ENCODE results near the gene PLPP4. TPM values are rescaled to one million over a fixed set of nuclear protein-coding genes. Genes with fewer than 3 reads are reported as not detected.

Gene PLPP4
- polyA plus RNA-seq, 3 donors: not detected

GRCh38 chr10:120553911-120554310 lies 96.9 kb downstream of the PLPP4 start:
- no peak for DNase-seq
- 100% methylated on average over 1 of the region's 2 CpGs for WGBS (ENCODE audit: insufficient coverage)
- no peaks in the 10 kb centered on the region for H3K4me1 Mint-ChIP-seq
- H3K27me3 Mint-ChIP-seq (ENCODE audit: low read depth in 3 of 3): peaks cover 0 to 2% (median 0%) of the 10 kb centered on the region in 3 donors
- Histone ChIP-seq H3K4me2 (replicated peaks; ENCODE audit: extremely low read depth, low read length, poor library complexity, severe bottlenecking) (no peak overlapping the region), H3K4me1 (ENCODE audit: control insufficient read depth in 1 of 2, insufficient read depth in 2 of 2, low read length in 2 of 2) (no peaks in the 10 kb centered on the region), H3K79me2 (ENCODE audit: insufficient read depth, low read length) (no peaks in the 10 kb centered on the region), H3K9ac (ENCODE audit: insufficient read depth, low read length, poor library complexity, severe bottlenecking) (no peak overlapping the region), H3K27me3 (ENCODE audit: control insufficient read depth in 2 of 2, insufficient read depth in 2 of 2, low read length in 2 of 2) (no peaks in the 10 kb centered on the region), H3K27ac (ENCODE audit: low read depth in 1 of 2, low read length in 2 of 2) (no peak overlapping the region), H3K4me3 (replicated peaks in 1 of 3; ENCODE audit: low read depth in 2 of 3, low read length in 3 of 3) (no peak overlapping the region), H3K36me3 (replicated peaks in 1 of 2; ENCODE audit: control insufficient read depth in 1 of 2, insufficient read depth in 2 of 2, low read length in 2 of 2) (no peaks in the 10 kb centered on the region), H4K20me1 (ENCODE audit: insufficient read depth, low read length) (no peaks in the 10 kb centered on the region), H2AFZ (ENCODE audit: insufficient read depth, low read depth, low read length, poor library complexity, severe bottlenecking) (no peak overlapping the region), H3K9me3 (replicated peaks in 1 of 2; ENCODE audit: control insufficient read depth in 1 of 2, insufficient read depth in 1 of 2, low read length in 2 of 2) (peaks cover 12 to 15% of the 10 kb centered on the region in 2 donors)
- H3K36me3 Mint-ChIP-seq: no peaks in the 10 kb centered on the region
- H3K4me3 Mint-ChIP-seq: no peak overlapping the region
- TF ChIP-seq, protein P1, sequence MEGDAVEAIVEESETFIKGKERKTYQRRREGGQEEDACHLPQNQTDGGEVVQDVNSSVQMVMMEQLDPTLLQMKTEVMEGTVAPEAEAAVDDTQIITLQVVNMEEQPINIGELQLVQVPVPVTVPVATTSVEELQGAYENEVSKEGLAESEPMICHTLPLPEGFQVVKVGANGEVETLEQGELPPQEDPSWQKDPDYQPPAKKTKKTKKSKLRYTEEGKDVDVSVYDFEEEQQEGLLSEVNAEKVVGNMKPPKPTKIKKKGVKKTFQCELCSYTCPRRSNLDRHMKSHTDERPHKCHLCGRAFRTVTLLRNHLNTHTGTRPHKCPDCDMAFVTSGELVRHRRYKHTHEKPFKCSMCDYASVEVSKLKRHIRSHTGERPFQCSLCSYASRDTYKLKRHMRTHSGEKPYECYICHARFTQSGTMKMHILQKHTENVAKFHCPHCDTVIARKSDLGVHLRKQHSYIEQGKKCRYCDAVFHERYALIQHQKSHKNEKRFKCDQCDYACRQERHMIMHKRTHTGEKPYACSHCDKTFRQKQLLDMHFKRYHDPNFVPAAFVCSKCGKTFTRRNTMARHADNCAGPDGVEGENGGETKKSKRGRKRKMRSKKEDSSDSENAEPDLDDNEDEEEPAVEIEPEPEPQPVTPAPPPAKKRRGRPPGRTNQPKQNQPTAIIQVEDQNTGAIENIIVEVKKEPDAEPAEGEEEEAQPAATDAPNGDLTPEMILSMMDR (IDR thresholded peaks at IDR 0.05): no peak
- intact Hi-C loops (cut with micrococcal nuclease): no loop called here
- peaks cover 4 to 19% (median 15%) of the 10 kb centered on the region in 7 donors for H3K9me3 Mint-ChIP-seq
- no peak overlapping the region for H3K27ac Mint-ChIP-seq

GRCh38 chr10:120555436-120555835 lies 98.4 kb downstream of the PLPP4 start:
- WGBS (ENCODE audit: insufficient coverage): 100% methylated on average over 1 of the region's 4 CpGs
- Histone ChIP-seq H3K27ac (ENCODE audit: low read depth in 1 of 2, low read length in 2 of 2) (no peak overlapping the region), H3K4me1 (ENCODE audit: control insufficient read depth in 1 of 2, insufficient read depth in 2 of 2, low read length in 2 of 2) (no peaks in the 10 kb centered on the region), H3K4me3 (replicated peaks in 1 of 3; ENCODE audit: low read depth in 2 of 3, low read length in 3 of 3) (no peak overlapping the region), H4K20me1 (ENCODE audit: insufficient read depth, low read length) (no peaks in the 10 kb centered on the region), H3K79me2 (ENCODE audit: insufficient read depth, low read length) (no peaks in the 10 kb centered on the region), H2AFZ (ENCODE audit: insufficient read depth, low read depth, low read length, poor library complexity, severe bottlenecking) (no peak overlapping the region), H3K27me3 (ENCODE audit: control insufficient read depth in 2 of 2, insufficient read depth in 2 of 2, low read length in 2 of 2) (no peaks in the 10 kb centered on the region), H3K4me2 (replicated peaks; ENCODE audit: extremely low read depth, low read length, poor library complexity, severe bottlenecking) (no peak overlapping the region), H3K9me3 (replicated peaks in 1 of 2; ENCODE audit: control insufficient read depth in 1 of 2, insufficient read depth in 1 of 2, low read length in 2 of 2) (peaks cover 12 to 15% of the 10 kb centered on the region in 2 donors), H3K9ac (ENCODE audit: insufficient read depth, low read length, poor library complexity, severe bottlenecking) (no peak overlapping the region), H3K36me3 (replicated peaks in 1 of 2; ENCODE audit: control insufficient read depth in 1 of 2, insufficient read depth in 2 of 2, low read length in 2 of 2) (no peaks in the 10 kb centered on the region)
- Mint-ChIP-seq H3K4me1 (no peaks in the 10 kb centered on the region), H3K27me3 (ENCODE audit: low read depth in 3 of 3) (peaks cover 0 to 2% (median 0%) of the 10 kb centered on the region in 3 donors), H3K36me3 (no peaks in the 10 kb centered on the region), H3K9me3 (peaks cover 4 to 19% (median 15%) of the 10 kb centered on the region in 7 donors), H3K4me3 (no peak overlapping the region), H3K27ac (no peak overlapping the region)
- no peak for DNase-seq
- TF ChIP-seq, protein P1 (IDR thresholded peaks at IDR 0.05): no peak
- intact Hi-C loops (cut with micrococcal nuclease): no loop called here

Measured in CD14-positive monocyte (primary cell).